Sigmoid colon (tissue), 7 donors: Measurements from ENCODE around the gene MS4A18. TPM values are rescaled to one million over a fixed set of nuclear protein-coding genes. Genes with fewer than 3 reads are reported as not detected.
"Not testable (repeated sequence)": the region's sequence is repeated elsewhere in the genome, so short reads cannot be mapped to it uniquely, and the experiment has no call there.

Source experiments
- DNase-seq: peaks from one replicate; pipeline ENCODE4 v3.0.0-alpha.2; 2019
- H3K27ac ChIP-seq, 4 donors: fragments of 200-600 bp; sonication (generic); one replicate each; pipeline ENCODE4 v1.5.1; 2016 to 2019; ENCODE audit warnings: mild to moderate bottlenecking in 1 of 4
- H3K27me3 ChIP-seq, 3 donors: fragments of 200-600 bp; sonication (generic); one replicate each; pipeline ENCODE4 v1.5.1; 2019; ENCODE audit warnings: mild to moderate bottlenecking in 1 of 3
- H3K36me3 ChIP-seq, 4 donors: fragments of 200-600 bp; sonication (generic); one replicate each; pipeline ENCODE4 v1.5.1; 2016 to 2019
- H3K4me1 ChIP-seq, 4 donors: fragments of 200-600 bp; sonication (generic); one replicate each; pipeline ENCODE4 v1.5.1; 2017 to 2019
- H3K4me3 ChIP-seq, 4 donors: fragments of 200-600 bp; sonication (generic); one replicate each; pipeline ENCODE4 v1.5.1; 2017 to 2019; ENCODE audit warnings: mild to moderate bottlenecking in 2 of 4, moderate library complexity in 1 of 4
- H3K9me3 ChIP-seq, 4 donors: fragments of 200-600 bp in 3 of 4; sonication (generic) in 3 of 4; one replicate each; pipeline versions ENCODE4 v1.5.1 to v1.6.1; 2013 to 2019
- EP300 ChIP-seq, 4 donors: sonication (generic); formaldehyde crosslinking; IDR thresholded peaks; one replicate each; pipeline ENCODE4 v1.6.1; 2017; ENCODE audit warnings: antibody characterized with exemption in 4 of 4
- POLR2A ChIP-seq, 2 donors: fragments of 450-650 bp; IDR thresholded peaks; one replicate each; pipeline ENCODE4 v1.6.1; 2016; ENCODE audit warnings: antibody characterized with exemption in 2 of 2, mild to moderate bottlenecking in 2 of 2, moderate library complexity in 2 of 2
- POLR2AphosphoS5 ChIP-seq, 4 donors: sonication (generic); formaldehyde crosslinking; IDR thresholded peaks; one replicate each; pipeline ENCODE4 v1.6.1; 2017; ENCODE audit warnings: antibody characterized with exemption in 4 of 4
- WGBS, 2 donors: extraction: QIAGEN DNeasy Blood & Tissue Kit; methylation state at CpG; one replicate each; pipeline ENCODE4 v1.1.7; 2013; 5-methylcytosine and 5-hydroxymethylcytosine counted together
- intact Hi-C: fragments of 100-400 bp; cut with DNase I; formaldehyde crosslinking; loops from one replicate; pipeline ENCODE4 v1.15.1; 2023
- polyA plus RNA-seq, 3 donors: library from polyadenylated mRNA; stranded (reverse); fragments of 200-250 nt; gene quantifications; one replicate each; pipeline ENCODE4 v1.2.3, GENCODE V29; 2013
- total RNA-seq, 4 donors: library from RNA; depleted of rRNA; stranded (reverse); fragments of >200 nt; gene quantifications; one replicate each; pipeline ENCODE4 v1.1.0, GENCODE V29; 2016
- TF ChIP-seq, protein P1 (sequence below), 4 experiments: fragments of 450-650 bp in 3 of 4; fragments of 200-600 bp in 1 of 4; IDR thresholded peaks; one replicate each; pipeline ENCODE4 v1.5.1; 2016 to 2019; ENCODE audit warnings: antibody characterized with exemption in 4 of 4, mild to moderate bottlenecking in 3 of 4, moderate library complexity in 2 of 4
- donor health status: healthy with polysubstance abuse.
- donor health status: Bipolar disorder and iron deficiency.
- donor health status: healthy.

Gene MS4A18
- total and polyA plus RNA-seq, 7 donors, result 0.10 TPM; not detected in 6

DNA sequence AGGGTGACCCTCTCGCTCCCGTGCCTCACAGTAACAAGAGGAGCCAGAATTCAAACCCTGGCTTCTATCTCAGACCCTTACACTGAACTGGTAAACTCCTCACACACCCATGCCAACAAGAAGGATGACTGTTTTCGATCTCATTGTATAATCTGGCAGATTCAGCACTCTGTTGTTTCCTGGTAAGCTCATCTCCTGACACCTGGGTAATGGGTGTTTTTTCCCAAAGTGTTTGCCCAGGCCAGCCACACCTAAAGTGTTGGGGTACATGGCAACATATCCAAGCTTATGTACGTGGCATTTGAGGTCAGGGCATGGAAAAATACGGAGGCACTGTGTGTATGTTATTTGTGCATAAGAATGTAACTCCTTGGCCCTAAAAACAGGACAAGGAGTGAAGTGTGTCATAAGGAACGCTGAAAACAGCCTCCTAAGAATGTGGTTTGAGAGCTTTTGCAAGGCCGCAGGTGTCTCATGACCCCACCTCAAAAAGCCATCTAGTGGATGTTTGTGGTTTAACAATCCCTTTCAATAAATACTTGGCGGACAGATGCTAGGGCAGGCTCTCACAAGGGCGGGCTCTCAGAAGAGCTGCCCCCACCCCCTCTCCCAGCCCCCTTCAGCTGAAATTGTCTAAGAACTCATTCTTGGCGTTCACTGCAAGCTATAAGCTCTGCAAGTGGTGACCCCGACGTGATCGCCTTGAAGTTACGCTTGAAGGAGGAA, 31.9 kb downstream of the MS4A18 start, which contains the start of gene MS4A15:
Gene MS4A15 (plus strand): TSS at position 561 of the 726 bp plus-strand sequence. CDS start 6,867 bp downstream, outside the sequence.
- no peak for DNase-seq
- TF ChIP-seq, protein P1, sequence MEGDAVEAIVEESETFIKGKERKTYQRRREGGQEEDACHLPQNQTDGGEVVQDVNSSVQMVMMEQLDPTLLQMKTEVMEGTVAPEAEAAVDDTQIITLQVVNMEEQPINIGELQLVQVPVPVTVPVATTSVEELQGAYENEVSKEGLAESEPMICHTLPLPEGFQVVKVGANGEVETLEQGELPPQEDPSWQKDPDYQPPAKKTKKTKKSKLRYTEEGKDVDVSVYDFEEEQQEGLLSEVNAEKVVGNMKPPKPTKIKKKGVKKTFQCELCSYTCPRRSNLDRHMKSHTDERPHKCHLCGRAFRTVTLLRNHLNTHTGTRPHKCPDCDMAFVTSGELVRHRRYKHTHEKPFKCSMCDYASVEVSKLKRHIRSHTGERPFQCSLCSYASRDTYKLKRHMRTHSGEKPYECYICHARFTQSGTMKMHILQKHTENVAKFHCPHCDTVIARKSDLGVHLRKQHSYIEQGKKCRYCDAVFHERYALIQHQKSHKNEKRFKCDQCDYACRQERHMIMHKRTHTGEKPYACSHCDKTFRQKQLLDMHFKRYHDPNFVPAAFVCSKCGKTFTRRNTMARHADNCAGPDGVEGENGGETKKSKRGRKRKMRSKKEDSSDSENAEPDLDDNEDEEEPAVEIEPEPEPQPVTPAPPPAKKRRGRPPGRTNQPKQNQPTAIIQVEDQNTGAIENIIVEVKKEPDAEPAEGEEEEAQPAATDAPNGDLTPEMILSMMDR (IDR thresholded peaks at IDR 0.05), result no peak
- no peak for TF ChIP-seq POLR2A (IDR thresholded peaks at IDR 0.05)
- TF ChIP-seq EP300 (IDR thresholded peaks at IDR 0.05), result no peak
- no peak for TF ChIP-seq POLR2AphosphoS5 (IDR thresholded peaks at IDR 0.05)
- WGBS, 2 donors, result 44 to 62% methylated on average over 14 of the region's 14 CpGs
- Histone ChIP-seq H3K4me3 (no peak within 1 kb of the TSS), H3K27ac (no peak within 1 kb of the TSS), H3K36me3 (no peaks in the 10 kb centered on the region), H3K9me3 (no peaks in the 10 kb centered on the region), H3K4me1 (no peaks in the 10 kb centered on the region), H3K27me3 (peaks cover 0 to 6% (median 0%) of the 10 kb centered on the region in 3 donors)
- intact Hi-C loops, result no loop called here

DNA sequence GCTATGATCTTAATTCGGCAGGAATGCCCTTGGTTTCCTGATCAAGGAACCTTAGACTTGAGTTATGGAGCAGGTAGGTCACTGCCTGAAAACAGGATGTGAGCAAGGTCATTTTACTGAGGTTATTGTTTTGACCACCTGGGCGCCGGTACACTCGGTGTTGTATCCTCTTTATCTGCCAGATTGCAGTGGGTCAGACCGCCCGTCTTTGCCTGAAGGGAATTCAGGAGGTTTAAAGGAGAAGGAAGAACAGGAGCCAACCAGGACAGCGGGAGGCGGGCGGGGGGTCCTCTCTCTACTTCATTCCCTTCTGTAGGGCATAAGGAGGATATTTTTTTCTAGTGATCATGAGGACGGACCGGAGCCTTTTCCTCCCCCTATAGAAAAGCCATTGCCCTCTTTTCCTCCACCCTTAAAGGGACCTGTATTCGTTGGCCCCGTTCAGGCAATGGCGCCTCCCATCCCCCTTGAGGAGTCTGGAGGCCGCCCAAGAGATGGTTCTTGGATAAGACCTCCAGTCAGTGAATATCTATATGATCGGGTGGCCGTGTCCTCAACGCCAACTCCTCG, 32.8 kb downstream of the MS4A18 start:
- H3K36me3 ChIP-seq, result no peaks in the 10 kb centered on the region
- WGBS, 2 donors, result 92 to 93% methylated on average over 19 of the region's 19 CpGs
- TF ChIP-seq POLR2A (IDR thresholded peaks at IDR 0.05) (no peak), POLR2AphosphoS5 (IDR thresholded peaks at IDR 0.05) (no peak), EP300 (IDR thresholded peaks at IDR 0.05) (no peak)
- TF ChIP-seq, protein P1 (IDR thresholded peaks at IDR 0.05), result no peak
- DNase-seq, result no peak
- H3K27ac ChIP-seq, result no peak overlapping the region
- no peaks in the 10 kb centered on the region for H3K9me3 ChIP-seq
- H3K4me1 ChIP-seq, result no peaks in the 10 kb centered on the region
- intact Hi-C loops, result no loop called here
- peaks cover 0 to 4% (median 0%) of the 10 kb centered on the region in 3 donors for H3K27me3 ChIP-seq
- no peak overlapping the region for H3K4me3 ChIP-seq

GRCh38 chr11:60758671-60759070, 34.2 kb downstream of the MS4A18 start:
- H3K9me3 ChIP-seq, intact Hi-C loops, H3K4me3 ChIP-seq, H3K4me1 ChIP-seq, H3K27me3 ChIP-seq, DNase-seq, H3K36me3 ChIP-seq, H3K27ac ChIP-seq: not testable (repeated sequence)
- WGBS, 2 donors, result 93 to 94% methylated on average over 4 of the region's 4 CpGs

- DNase-seq, H3K27me3 ChIP-seq, H3K27ac ChIP-seq, intact Hi-C loops, H3K4me1 ChIP-seq, H3K4me3 ChIP-seq, H3K36me3 ChIP-seq, H3K9me3 ChIP-seq: not testable (repeated sequence)
- WGBS, 2 donors, result 69 to 84% methylated on average over 22 of the region's 22 CpGs
Observed at GRCh38 chr11:60759438-60760225, 35.1 kb downstream of the MS4A18 start.

DNA sequence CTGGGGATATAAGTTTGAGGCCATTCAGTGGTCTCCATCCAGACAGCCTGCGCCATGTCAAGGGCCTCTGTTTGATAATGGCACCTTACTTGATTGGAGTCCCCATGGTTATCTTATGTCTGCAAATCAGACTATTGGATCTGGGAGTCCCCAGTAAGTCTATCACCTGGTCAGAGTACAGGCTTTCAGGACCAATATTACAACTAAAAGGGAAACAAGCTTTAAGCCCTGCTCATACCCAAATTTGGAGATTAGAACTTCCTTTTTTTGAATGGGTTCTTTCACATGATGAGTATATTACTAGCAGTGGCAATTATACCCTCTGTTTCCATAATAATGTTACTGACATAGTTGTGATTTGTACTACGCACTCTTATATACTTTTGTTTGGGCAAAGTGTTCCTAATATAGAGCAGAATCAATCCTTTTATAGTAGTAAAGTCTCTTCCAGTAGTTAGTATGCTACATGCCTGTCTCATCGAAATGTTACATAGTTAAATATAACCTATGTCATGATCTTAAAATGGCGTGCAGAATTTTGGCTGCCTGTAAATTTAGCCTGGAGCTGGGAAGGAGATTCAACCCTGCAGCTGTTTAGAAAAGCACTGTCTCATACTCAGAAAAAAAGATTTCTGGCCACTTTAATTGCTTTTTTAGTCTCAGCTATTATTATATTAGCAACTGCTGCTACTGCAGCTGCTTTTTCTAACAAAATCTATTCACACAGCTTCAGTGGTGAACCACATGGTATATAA, 37.1 kb downstream of the MS4A18 start:
- 79 to 91% methylated on average over 4 of the region's 4 CpGs for WGBS, 2 donors
- Histone ChIP-seq H3K36me3 (no peaks in the 10 kb centered on the region), H3K4me3 (no peak overlapping the region), H3K27me3 (peaks cover 0 to 15% (median 0%) of the 10 kb centered on the region in 3 donors), H3K27ac (no peak overlapping the region), H3K9me3 (no peaks in the 10 kb centered on the region), H3K4me1 (no peaks in the 10 kb centered on the region)
- DNase-seq, result no peak
- TF ChIP-seq POLR2A (IDR thresholded peaks at IDR 0.05) (no peak), POLR2AphosphoS5 (IDR thresholded peaks at IDR 0.05) (no peak), EP300 (IDR thresholded peaks at IDR 0.05) (no peak)
- TF ChIP-seq, protein P1 (IDR thresholded peaks at IDR 0.05), result no peak
- intact Hi-C loops, result no loop called here
